GM19395 (cell line): ENCODE measurements around the gene FSCN2.
"Not testable (repeated sequence)": the region's sequence is repeated elsewhere in the genome, so short reads cannot be mapped to it uniquely, and the experiment has no call there.

Experiments
- ATAC-seq: cut with Tn5 transposase; IDR thresholded peaks from one replicate; pipeline ENCODE4 v1.9.1; 2021; ENCODE audit warnings: mild to moderate bottlenecking, moderate library complexity; ENCODE audit not compliant: unreplicated experiment

The FSCN2 gene

DNA sequence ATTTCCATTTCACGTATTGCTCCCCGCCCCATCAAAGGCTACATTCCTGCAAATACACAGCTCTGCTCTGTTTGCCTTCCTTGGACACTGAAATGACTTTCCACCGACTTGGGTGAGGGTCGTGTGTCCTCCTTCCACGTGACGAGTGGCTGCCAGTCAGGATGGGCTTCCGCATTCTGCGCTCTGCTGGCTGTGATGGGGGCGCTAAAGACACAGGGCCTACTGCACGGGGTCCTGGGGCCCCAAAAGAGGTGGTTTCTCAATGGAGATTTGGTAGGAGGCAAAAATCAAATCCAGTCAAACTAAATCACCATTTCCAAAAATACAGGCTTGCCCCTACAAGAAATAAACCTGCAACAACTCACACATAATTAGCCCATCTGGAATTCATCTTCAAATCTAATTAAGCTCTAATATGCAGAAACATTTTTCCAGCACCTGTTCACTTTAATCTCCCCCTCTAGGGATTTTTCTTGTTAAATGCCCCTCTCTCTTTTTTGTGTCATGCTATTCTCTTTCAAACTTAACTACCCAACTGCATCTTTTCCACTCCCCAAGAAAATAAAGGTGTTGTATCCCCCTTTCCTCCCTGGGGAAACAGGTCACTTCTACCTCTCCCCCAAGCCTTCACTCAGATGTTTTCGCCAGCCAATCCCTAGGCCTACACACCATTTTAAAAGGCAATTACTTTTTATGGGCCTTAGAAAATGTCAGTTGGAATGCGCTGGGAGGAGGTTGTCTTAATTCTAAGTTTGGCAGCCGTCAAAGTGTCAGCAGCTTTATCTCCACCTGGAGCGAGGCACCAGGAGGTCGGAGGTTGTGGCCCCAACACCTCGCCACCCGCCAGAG lies 45.8 kb downstream of the FSCN2 start:
- ATAC-seq = no peak

GRCh38 chr17:81574643-81574956 lies 46.4 kb downstream of the FSCN2 start:
- no peak for ATAC-seq

DNA sequence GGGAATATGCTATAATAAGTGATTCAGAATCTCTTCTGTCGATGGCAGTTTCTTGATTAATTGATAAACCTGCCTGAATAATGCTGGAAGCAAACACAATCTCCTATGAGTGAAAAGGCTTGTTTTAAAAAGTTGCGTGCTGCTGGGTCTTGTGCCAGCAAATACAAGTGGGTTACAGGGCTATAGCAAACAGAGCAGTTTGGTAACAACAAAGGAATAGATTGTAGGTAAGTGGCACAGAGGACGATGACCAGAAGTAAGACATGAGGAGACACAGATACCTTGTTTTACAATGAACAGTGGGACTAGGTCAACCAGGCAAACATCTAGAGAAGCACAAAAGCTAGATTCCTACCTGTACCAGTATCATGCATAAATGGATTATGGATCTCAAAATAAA lies 47.7 kb downstream of the FSCN2 start:
- no peak for ATAC-seq

GRCh38 chr17:81576621-81577277 lies 48.6 kb downstream of the FSCN2 start:
- no peak for ATAC-seq

DNA sequence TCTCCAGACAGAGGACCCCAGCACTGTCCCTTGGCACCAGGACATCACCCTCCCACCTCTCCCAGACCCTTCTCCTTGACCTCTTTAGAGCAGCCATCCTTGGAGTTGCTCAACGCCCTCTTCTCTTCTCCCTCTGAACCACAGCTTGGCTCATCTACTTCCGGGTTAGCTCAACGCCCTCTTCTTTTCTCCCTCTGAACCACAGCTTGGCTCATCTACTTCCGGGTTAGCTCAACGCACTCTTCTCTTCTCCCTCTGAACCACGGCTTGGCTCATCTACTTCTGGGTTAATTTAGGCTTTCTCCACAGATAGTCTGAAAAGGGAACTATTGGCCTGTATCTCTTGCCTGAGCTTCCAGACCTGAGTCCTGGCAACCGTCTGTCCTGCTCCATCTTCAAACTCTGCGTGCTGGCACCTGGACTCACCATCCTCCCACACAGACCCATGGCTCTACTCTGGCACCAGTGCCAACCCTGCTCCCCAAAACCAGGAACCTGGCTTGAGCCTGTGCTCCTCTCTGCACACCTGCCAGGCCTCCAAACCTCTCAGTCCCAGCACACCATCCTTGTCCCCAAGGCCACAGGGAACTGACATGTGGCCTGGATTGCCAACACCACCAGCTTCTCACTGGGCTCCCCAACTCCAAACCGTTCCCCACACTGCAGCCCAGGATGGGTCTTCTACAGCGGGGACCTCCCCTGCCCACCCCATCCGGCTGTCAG lies 49.3 kb downstream of the FSCN2 start:
- ATAC-seq = no peak

DNA sequence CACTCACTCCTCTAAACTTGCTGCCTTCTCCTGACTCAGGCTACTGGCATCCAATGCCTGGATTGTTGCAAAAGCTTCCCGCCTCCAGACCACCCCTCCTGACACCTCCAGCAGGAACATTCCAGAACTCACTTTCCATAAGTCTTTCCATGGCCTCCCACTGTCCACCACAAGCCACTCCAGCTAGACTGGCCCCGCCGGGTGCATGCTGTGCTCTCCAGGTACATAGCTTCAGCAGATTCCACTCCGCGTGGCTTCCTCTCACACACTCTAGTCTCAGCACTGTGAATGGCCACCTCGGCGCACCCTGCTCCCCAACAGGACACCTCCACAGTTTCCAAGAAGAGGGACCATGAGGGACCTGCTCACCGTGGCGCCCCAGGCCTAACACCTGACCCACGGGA lies 49.9 kb downstream of the FSCN2 start:
- no peak for ATAC-seq

DNA sequence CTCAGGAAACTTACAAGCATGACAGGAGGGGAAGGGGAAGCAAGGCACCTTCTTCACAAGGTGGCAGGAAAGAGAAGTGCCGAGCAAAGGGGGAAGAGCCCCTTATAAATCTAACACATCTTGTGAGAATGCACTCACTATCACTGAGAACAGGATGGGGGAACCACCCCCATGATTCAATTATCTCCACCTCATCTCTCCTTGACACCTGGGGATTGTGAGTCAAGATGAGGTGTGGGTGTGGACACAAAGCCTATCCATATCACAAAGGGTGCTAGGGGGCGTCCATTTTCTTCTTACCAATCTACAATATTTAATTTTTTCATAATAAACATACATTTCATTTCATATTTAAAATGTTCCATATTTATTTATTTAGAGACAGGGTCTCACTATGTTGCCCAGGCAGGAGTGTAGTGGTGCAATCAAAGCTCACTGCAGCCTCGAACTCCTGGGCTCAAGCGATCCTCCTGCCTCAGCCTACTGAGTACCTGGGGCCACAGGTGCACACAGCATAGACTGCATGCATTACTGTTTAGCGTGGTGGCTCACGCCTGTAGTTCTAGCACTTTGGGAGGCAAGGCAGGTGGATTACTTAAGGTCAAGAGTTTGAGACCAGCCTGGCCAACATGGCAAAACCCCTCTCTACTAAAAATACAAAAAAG lies 50.5 kb downstream of the FSCN2 start:
- no peak for ATAC-seq

GRCh38 chr17:81579298-81579697 lies 51.1 kb downstream of the FSCN2 start:
- ATAC-seq = no peak

GRCh38 chr17:81579821-81580321 lies 51.7 kb downstream of the FSCN2 start:
- ATAC-seq = no peak

GRCh38 chr17:81580481-81580880 lies 52.3 kb downstream of the FSCN2 start:
- no peak for ATAC-seq

GRCh38 chr17:81581758-81582157 lies 53.6 kb downstream of the FSCN2 start:
- no peak for ATAC-seq

- ATAC-seq = no peak
Measured at GRCh38 chr17:81582341-81582740, 54.2 kb downstream of the FSCN2 start.

DNA sequence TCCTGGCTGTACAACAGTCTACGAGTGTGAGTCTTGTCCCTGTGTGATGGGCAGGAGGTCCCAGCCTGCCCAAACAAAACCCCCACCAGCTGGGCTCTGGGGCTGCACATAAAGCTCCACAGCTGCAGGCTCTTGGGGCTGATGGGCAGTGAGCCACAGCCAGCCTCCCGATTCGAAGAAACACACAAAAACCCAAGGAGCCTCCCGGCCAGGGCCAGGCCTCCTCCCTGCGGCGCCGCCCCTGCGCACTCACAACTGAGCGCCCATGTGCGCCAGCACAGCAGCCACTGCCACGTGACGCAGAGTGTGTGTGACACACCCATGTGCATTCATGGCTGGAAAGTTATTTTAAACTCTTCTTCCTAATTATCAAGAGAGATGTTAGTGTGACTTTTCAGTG lies 54.6 kb downstream of the FSCN2 start:
- ATAC-seq = no peak

DNA sequence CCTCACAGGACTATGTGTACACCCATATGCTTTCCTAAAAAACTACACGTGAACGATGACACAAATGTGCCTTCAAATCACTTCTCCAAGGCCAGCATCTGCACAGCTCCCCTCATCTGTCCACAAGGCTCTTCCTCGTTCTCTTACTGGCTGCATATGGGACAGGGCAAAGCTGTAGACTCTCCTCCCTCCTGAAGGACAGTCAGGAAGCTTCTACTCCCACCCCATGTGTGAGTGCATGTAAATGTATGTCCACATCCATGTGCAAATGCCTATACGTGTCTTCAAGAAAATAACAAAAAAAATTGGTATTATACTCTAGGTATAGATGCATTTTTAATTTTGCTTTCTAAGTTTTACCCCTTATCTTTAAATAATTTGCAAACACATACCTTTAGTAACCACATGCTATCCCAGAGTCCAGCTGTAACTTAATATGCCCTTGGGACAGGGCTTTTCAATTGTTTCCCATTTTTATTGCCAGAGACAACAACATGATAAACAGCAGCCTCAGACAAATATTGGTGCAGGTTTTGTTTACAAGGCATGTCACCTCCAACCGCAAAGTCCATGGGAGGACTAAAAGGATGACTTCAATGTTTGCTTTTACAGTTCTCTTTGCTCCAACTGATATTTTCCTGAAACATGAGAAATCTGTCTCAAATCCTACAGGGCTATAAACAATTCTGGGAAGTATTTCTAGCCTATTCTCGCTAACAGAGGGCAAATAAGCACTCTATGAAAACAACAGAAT lies 55.6 kb downstream of the FSCN2 start:
- ATAC-seq = no peak

DNA sequence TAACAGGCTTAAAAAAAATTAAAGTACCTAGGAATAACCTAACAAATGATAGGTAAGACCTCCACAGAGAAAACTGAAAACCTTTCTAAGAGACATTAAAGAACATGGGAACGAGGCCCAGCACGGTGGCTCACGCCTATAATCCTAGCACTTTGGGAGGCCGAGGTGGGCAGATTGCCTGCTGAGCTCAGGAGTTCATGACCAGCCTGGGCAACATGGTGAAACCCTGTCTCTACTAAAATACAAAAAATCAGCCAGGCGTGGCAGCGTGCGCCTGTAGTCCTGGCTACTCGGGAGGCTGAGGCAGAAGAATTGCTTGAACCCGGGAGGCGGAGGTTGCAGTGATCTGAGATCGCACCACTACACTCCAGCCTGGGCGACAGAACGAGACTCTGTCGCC lies 56.6 kb downstream of the FSCN2 start:
- ATAC-seq = not testable (repeated sequence)

GRCh38 chr17:81586096-81586495 lies 57.9 kb downstream of the FSCN2 start:
- ATAC-seq = no peak
